Stimulated activated effector memory CD8-positive, alpha-beta T cell treated with anti-CD3 and anti-CD28 coated beads, Interleukin-12 subunit alpha, Interleukin-12 subunit beta, amount 100 ng/mL, for 72 hours (primary cell): Measurements from ENCODE around the gene PSME1.
"Not testable (repeated sequence)": the region's sequence is repeated elsewhere in the genome, so short reads cannot be mapped to it uniquely, and the experiment has no call there.

ENCODE experiments used
- ATAC-seq: fragments of 150-1000 bp; cut with Tn5 transposase; 2 replicates; pipeline ENCODE4 v1.10.0; 2021
- DNase-seq, 2 donors: peaks; one replicate each; pipeline ENCODE4 v3.0.0; 2021 to 2022; ENCODE audit warnings: low spot score in 2 of 2
- H3K27ac Mint-ChIP-seq: one replicate; pipeline ENCODE4 v1.8.0; 2022; ENCODE audit warnings: mild to moderate bottlenecking, mixed read lengths
- H3K36me3 Mint-ChIP-seq: one replicate; pipeline ENCODE4 v1.8.0; 2022; ENCODE audit warnings: mild to moderate bottlenecking, mixed read lengths
- H3K4me1 Mint-ChIP-seq: one replicate; pipeline ENCODE4 v1.8.0; 2022; ENCODE audit warnings: mixed read lengths
- H3K4me3 Mint-ChIP-seq: one replicate; pipeline ENCODE4 v1.8.0; 2022; ENCODE audit warnings: mild to moderate bottlenecking, mixed read lengths
- H3K9me3 Mint-ChIP-seq: one replicate; pipeline ENCODE4 v1.8.0; 2022; ENCODE audit warnings: mixed read lengths

The PSME1 gene

GRCh38 chr14:24098927-24099813, 36.8 kb upstream of the PSME1 start:
- no peak for ATAC-seq
- DNase-seq = no peak
- Mint-ChIP-seq H3K4me3 (no peak overlapping the region), H3K27ac (peak overlapping the region; percentile 60), H3K4me1 (peaks cover 22% of the 10 kb centered on the region), H3K9me3 (no peaks in the 10 kb centered on the region), H3K36me3 (peaks cover 97% of the 10 kb centered on the region)

- DNase-seq (no peak), ATAC-seq (no peak)
- Mint-ChIP-seq H3K4me3 (no peak overlapping the region), H3K36me3 (peaks cover 93% of the 10 kb centered on the region), H3K4me1 (peaks cover 15% of the 10 kb centered on the region), H3K9me3 (no peaks in the 10 kb centered on the region), H3K27ac (peak overlapping the region; percentile 10)
Measured at GRCh38 chr14:24100197-24100981, 35.6 kb upstream of the PSME1 start.

- Mint-ChIP-seq H3K4me3 (no peak overlapping the region), H3K4me1 (peaks cover 12% of the 10 kb centered on the region), H3K36me3 (peaks cover 87% of the 10 kb centered on the region), H3K9me3 (no peaks in the 10 kb centered on the region), H3K27ac (peak overlapping the region; percentile 10)
- ATAC-seq = no peak
- DNase-seq = no peak
Measured at GRCh38 chr14:24100982-24101494, 35.0 kb upstream of the PSME1 start.

GRCh38 chr14:24102357-24103048, 33.5 kb upstream of the PSME1 start:
- H3K9me3 Mint-ChIP-seq = no peaks in the 10 kb centered on the region
- ATAC-seq (no peak), DNase-seq (no peak)
- no peak overlapping the region for H3K4me3 Mint-ChIP-seq
- peaks cover 7% of the 10 kb centered on the region for H3K4me1 Mint-ChIP-seq
- peaks cover 72% of the 10 kb centered on the region for H3K36me3 Mint-ChIP-seq
- no peak overlapping the region for H3K27ac Mint-ChIP-seq

DNA sequence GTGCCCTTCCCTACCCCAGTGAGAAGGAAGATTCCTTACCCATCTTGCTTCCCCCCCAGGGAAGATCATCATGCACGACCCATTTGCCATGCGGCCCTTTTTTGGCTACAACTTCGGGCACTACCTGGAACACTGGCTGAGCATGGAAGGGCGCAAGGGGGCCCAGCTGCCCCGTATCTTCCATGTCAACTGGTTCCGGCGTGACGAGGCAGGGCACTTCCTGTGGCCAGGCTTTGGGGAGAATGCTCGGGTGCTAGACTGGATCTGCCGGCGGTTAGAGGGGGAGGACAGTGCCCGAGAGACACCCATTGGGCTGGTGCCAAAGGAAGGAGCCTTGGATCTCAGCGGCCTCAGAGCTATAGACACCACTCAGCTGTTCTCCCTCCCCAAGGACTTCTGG, 32.5 kb upstream of the PSME1 start:
- no peak for DNase-seq
- Mint-ChIP-seq H3K4me3 (no peak overlapping the region), H3K9me3 (no peaks in the 10 kb centered on the region), H3K27ac (no peak overlapping the region), H3K36me3 (peaks cover 62% of the 10 kb centered on the region), H3K4me1 (peaks cover 9% of the 10 kb centered on the region)
- ATAC-seq = no peak

GRCh38 chr14:24105609-24106239, 30.3 kb upstream of the PSME1 start:
- not testable (repeated sequence) for DNase-seq, H3K4me3 Mint-ChIP-seq, H3K9me3 Mint-ChIP-seq, ATAC-seq
- peaks cover 17% of the 10 kb centered on the region for H3K4me1 Mint-ChIP-seq
- H3K27ac Mint-ChIP-seq = peak overlapping the region; percentile 85
- peaks cover 41% of the 10 kb centered on the region for H3K36me3 Mint-ChIP-seq

DNA sequence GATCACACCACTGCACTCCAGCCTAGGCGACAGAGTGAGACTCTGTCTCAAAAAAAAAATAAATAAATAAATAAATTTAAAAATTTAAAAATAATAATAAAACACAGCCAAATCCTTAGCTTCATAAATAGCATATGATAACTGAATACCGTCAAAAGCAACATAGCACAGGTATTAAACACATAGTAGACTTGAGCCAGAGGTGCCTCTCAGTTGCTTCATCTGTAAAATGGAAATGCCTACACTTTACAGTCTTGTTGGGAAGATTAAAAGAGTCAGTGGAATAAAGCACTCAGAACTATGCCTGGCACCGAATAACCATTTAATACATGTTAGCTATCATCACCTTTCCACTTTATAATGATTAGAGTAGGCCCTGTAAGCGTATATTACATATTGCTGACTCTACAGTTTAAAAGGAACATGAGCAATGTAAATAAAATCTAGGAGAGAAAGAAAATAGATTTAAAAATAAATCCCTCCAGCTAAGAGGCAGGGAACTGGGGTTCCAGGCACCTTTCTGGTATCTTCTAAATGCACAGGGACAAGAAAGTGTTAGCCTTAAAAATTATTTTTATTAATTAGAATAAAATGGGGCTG, 29.2 kb upstream of the PSME1 start:
- peaks cover 17% of the 10 kb centered on the region for H3K4me1 Mint-ChIP-seq
- no peaks in the 10 kb centered on the region for H3K9me3 Mint-ChIP-seq
- DNase-seq = no peak
- ATAC-seq = no peak
- peaks cover 30% of the 10 kb centered on the region for H3K36me3 Mint-ChIP-seq
- no peak overlapping the region for H3K4me3 Mint-ChIP-seq
- no peak overlapping the region for H3K27ac Mint-ChIP-seq

GRCh38 chr14:24108336-24108874, 27.6 kb upstream of the PSME1 start:
- no peak for ATAC-seq

GRCh38 chr14:24110060-24110459, 25.9 kb upstream of the PSME1 start:
- peaks cover 16% of the 10 kb centered on the region for H3K36me3 Mint-ChIP-seq
- H3K4me1 Mint-ChIP-seq = peaks cover 17% of the 10 kb centered on the region
- DNase-seq (no peak), ATAC-seq (no peak)
- no peak overlapping the region for H3K4me3 Mint-ChIP-seq
- no peaks in the 10 kb centered on the region for H3K9me3 Mint-ChIP-seq
- H3K27ac Mint-ChIP-seq = no peak overlapping the region

More at GRCh38 chr14:24108336-24108874, 27.6 kb upstream of the PSME1 start:
- Mint-ChIP-seq H3K27ac (peak overlapping the region; percentile 72), H3K36me3 (peaks cover 15% of the 10 kb centered on the region), H3K9me3 (no peaks in the 10 kb centered on the region), H3K4me3 (peak overlapping the region; percentile 31), H3K4me1 (peaks cover 17% of the 10 kb centered on the region)
- DNase-seq = no peak

- Mint-ChIP-seq H3K4me3 (no peak overlapping the region), H3K4me1 (peaks cover 21% of the 10 kb centered on the region), H3K36me3 (peaks cover 20% of the 10 kb centered on the region), H3K27ac (no peak overlapping the region), H3K9me3 (no peaks in the 10 kb centered on the region)
- ATAC-seq = no peak
- DNase-seq = no peak
Measured at GRCh38 chr14:24110523-24110922, 25.5 kb upstream of the PSME1 start.

DNA sequence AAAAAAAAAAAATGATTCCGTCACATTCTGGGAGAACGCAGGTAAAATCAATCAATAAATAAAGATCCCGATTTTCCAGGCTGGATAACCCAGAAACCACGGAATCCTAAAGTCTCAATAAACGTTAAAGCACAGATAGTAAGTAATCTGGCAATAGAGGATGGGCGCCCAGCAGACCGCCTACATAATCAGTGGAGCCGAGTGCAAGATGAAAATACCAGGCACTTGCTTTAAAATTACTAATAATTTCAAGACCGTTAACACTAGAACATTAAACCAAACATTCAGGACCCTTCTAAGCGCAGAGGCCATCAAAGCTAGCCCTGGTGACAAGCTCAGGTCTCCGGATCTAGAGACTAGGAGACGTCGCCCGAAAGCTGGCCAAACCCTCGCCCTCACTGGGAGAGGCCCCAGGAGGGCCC, 22.6 kb upstream of the PSME1 start:
- H3K36me3 Mint-ChIP-seq = peaks cover 46% of the 10 kb centered on the region
- peak overlapping the region; percentile 94 for H3K4me3 Mint-ChIP-seq
- H3K9me3 Mint-ChIP-seq = no peaks in the 10 kb centered on the region
- peak overlapping the region; percentile 98 for H3K27ac Mint-ChIP-seq
- DNase-seq (no peak), ATAC-seq (no peak)
- H3K4me1 Mint-ChIP-seq = peaks cover 28% of the 10 kb centered on the region

DNA sequence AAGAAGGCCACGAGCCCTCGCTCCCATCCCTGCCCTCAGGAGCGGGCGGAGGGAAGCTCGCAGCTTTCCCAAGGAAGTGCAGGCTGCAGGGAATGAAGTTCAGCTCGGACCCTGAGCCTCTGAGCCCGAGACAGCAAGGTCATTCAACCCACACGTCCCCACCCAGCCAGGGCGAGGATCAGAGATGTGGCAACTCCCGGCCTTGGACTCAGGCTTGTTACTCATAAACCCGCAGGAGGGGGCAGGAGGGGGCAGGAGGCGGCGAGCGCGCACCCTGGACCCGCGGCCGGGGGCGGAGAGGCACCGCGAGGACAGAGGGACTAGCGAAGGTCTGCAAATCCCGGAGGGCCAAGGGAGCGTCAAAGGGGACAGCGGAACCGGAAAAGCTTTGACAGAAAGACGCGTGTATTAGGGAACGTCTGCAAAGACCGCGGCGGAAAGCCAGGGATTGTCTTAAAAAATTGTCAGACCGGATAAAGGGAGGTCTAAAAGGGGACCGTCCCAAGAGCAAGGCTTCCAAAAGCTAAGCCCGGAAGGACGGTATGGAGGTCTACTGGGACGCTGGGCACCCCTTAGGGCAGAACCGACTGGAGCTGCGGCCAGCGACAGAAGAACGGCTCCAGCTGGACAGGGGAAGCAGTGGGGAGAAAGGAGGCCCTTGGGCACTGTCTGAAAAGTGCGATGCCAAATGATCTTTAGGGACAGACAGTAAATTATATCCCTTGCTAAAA, 22.0 kb upstream of the PSME1 start:
- no peaks in the 10 kb centered on the region for H3K9me3 Mint-ChIP-seq
- ATAC-seq (peak; percentile 49), DNase-seq (peak in 1 of 2 donors; percentile 64)
- H3K4me3 Mint-ChIP-seq = peak overlapping the region; percentile 94
- peaks cover 27% of the 10 kb centered on the region for H3K4me1 Mint-ChIP-seq
- peak overlapping the region; percentile 98 for H3K27ac Mint-ChIP-seq
- peaks cover 51% of the 10 kb centered on the region for H3K36me3 Mint-ChIP-seq

GRCh38 chr14:24114532-24115421, 21.2 kb upstream of the PSME1 start, which contains the start of the genes DCAF11 and NRL:
TSS of gene DCAF11 (plus strand) at chr14:24114777. CDS start at chr14:24115595, 818 bp downstream.
TSS of gene NRL (minus strand) at chr14:24114949. CDS start at chr14:24082848, 32,101 bp downstream.
- ATAC-seq = peak; percentile 93
- H3K27ac Mint-ChIP-seq = peak within 1 kb of the TSS; percentile 98
- no peaks in the 10 kb centered on the region for H3K9me3 Mint-ChIP-seq
- H3K4me3 Mint-ChIP-seq = peak within 1 kb of the TSS; percentile 94
- peaks cover 24% of the 10 kb centered on the region for H3K4me1 Mint-ChIP-seq
- H3K36me3 Mint-ChIP-seq = peaks cover 60% of the 10 kb centered on the region
- DNase-seq = peak; percentile 98 to 99
